Cardiac muscle cell (in vitro differentiated cells and primary cell): ENCODE results near the gene CD247. TPM values are rescaled to one million over a fixed set of nuclear protein-coding genes. Genes with fewer than 3 reads are reported as not detected.

Experiments used
- DNase-seq, 2 donors: peaks; one replicate each; pipeline versions ENCODE4 v3.0.0 to v3.0.0-alpha.2; 2010 to 2017; ENCODE audit warnings: low read depth in 1 of 2, low spot score in 1 of 2
- H3K27ac ChIP-seq: fragments of 200-600 bp; sonication (generic); 2 replicates; pipeline ENCODE4 v1.5.1; 2016
- H3K27me3 ChIP-seq: fragments of 200-600 bp; sonication (generic); 2 replicates; pipeline ENCODE4 v1.6.0; 2016; ENCODE audit warnings: control low read depth
- H3K36me3 ChIP-seq: fragments of 200-600 bp; sonication (generic); 2 replicates; pipeline ENCODE4 v1.5.1; 2016; ENCODE audit warnings: control low read depth
- H3K4me1 ChIP-seq: fragments of 200-600 bp; sonication (generic); 2 replicates; pipeline ENCODE4 v1.8.1; 2017; ENCODE audit warnings: low read depth, mild to moderate bottlenecking, mixed run types
- H3K4me3 ChIP-seq: fragments of 200-600 bp; sonication (generic); 2 replicates; pipeline ENCODE4 v1.5.1; 2016; ENCODE audit warnings: mild to moderate bottlenecking
- H3K9me3 ChIP-seq: fragments of 200-600 bp; sonication (generic); 2 replicates; pipeline ENCODE4 v1.5.1; 2017; ENCODE audit warnings: low read depth, mild to moderate bottlenecking, control low read depth
- polyA plus RNA-seq: library from polyadenylated mRNA; unstranded; fragments of >200 nt; fragmentation: Nextera tagmentation; extraction: Ambion mirVana; gene quantifications from 2 replicates; pipeline ENCODE4 v1.2.1, GENCODE V29; 2016
- total RNA-seq: library from RNA; depleted of rRNA; stranded (reverse); fragments of >200 nt; gene quantifications from 2 replicates; pipeline ENCODE4 v1.2.3, GENCODE V29; 2016
- TF ChIP-seq, protein P1 (sequence below): IDR thresholded peaks from 2 replicates; pipeline ENCODE4 v1.5.1; 2012; ENCODE audit warnings: low read depth, mild to moderate bottlenecking, low read length

The CD247 gene
- total and polyA plus RNA-seq, 2 experiments from 2014 or later: 0.80 TPM; not detected in 1

DNA sequence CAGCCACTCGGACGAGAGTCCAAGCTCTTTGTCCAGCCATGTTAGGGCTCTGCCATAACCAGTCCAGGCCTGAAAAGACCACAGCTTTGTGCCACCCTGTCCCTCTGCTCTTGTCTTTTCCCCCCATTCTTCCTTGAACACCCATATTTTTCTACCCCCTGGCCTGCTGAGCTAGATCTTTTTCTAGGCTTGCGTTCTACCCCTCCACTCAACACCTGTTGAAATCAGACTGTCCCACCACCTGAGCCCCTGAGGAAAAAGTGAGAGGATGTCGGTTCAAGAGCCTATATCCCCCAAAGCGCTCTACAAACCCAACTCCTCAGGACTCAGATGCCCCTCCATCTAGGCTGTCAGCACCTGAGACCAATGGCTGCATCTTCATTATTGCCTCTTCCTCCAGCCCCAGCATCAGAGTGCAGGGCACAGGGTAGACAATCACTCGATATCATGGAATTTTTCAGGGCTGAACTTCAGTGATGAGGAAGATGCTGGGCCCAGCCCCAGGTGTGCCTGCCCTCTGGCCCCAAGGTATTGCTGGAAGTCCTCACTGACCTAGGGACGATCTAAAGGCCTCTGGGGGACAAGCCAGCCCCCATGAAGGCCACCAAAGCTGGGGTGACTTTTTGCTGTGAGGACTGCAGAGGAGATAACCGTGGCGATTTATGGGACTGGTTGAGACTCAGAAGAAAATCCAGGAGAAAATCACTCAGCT, 75.3 kb downstream of the CD247 start:
- DNase-seq: no peak
- Histone ChIP-seq H3K27me3 (peaks cover 24% of the 10 kb centered on the region), H3K4me3 (no peak overlapping the region), H3K9me3 (no peaks in the 10 kb centered on the region), H3K36me3 (no peaks in the 10 kb centered on the region), H3K27ac (no peak overlapping the region), H3K4me1 (no peaks in the 10 kb centered on the region)
- TF ChIP-seq, protein P1, sequence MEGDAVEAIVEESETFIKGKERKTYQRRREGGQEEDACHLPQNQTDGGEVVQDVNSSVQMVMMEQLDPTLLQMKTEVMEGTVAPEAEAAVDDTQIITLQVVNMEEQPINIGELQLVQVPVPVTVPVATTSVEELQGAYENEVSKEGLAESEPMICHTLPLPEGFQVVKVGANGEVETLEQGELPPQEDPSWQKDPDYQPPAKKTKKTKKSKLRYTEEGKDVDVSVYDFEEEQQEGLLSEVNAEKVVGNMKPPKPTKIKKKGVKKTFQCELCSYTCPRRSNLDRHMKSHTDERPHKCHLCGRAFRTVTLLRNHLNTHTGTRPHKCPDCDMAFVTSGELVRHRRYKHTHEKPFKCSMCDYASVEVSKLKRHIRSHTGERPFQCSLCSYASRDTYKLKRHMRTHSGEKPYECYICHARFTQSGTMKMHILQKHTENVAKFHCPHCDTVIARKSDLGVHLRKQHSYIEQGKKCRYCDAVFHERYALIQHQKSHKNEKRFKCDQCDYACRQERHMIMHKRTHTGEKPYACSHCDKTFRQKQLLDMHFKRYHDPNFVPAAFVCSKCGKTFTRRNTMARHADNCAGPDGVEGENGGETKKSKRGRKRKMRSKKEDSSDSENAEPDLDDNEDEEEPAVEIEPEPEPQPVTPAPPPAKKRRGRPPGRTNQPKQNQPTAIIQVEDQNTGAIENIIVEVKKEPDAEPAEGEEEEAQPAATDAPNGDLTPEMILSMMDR: no peak

DNA sequence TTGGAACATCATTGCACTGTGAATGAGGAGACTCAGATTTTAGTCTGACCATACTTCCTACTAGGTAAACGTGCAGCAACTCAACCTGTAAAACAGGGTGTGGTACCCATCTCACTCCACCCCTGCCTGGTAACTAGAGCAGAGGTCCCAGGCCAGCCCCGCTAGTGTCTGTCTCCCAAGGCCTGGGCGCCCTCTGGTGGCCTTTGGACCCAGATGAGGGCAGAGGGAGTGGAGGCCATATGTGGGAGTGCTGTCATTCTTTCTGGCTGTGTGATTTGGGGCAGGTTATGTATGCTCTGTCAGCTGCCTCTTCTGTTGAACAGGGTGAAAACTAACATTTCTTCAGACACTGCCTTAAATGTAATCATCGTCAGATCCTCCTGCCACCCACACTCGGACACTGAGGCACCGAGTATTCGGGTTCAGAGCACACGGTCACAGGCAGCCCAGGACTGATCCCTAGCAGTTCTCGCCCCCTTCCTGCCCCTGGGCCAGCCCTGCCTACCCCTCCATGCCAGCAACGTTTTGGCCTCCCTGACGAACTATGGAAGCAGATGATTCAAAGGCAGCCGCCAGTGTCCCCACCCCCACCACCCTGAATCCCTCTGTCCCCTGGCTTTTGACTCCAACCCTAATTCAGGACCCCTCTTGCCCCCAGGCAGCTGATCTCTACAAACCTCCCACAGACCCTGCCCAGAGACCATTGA, 76.0 kb downstream of the CD247 start:
- H3K27me3 ChIP-seq: peaks cover 25% of the 10 kb centered on the region
- TF ChIP-seq, protein P1: peak; percentile 92
- peak; percentile 81 to 92 for DNase-seq
- H3K27ac ChIP-seq: no peak overlapping the region
- no peaks in the 10 kb centered on the region for H3K36me3 ChIP-seq
- no peaks in the 10 kb centered on the region for H3K4me1 ChIP-seq
- no peaks in the 10 kb centered on the region for H3K9me3 ChIP-seq
- H3K4me3 ChIP-seq: no peak overlapping the region

DNA sequence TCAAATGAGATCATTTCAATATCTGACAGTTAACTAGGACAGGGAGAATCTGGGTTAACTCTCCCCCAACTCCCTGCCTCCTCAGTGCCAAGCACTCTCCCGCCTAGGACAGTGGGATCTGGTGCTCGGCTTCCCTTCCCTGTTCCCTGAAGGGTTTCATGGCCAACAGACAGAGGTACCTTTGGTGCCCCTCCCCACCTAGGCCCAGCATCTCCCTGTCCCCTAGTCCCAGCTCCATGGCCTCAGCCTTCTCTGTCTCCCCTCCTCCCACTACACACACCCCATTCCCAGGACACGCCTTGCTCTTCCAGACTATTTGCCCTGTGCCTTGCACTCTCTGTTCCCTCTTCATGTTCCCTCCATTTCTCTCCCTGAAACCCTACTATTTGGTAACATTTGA, 77.1 kb downstream of the CD247 start:
- H3K27ac ChIP-seq: no peak overlapping the region
- TF ChIP-seq, protein P1: no peak
- no peaks in the 10 kb centered on the region for H3K36me3 ChIP-seq
- H3K27me3 ChIP-seq: peaks cover 25% of the 10 kb centered on the region
- H3K9me3 ChIP-seq: no peaks in the 10 kb centered on the region
- DNase-seq: no peak
- H3K4me3 ChIP-seq: no peak overlapping the region
- no peaks in the 10 kb centered on the region for H3K4me1 ChIP-seq

- Histone ChIP-seq H3K27me3 (peaks cover 25% of the 10 kb centered on the region), H3K4me1 (no peaks in the 10 kb centered on the region), H3K27ac (no peak overlapping the region), H3K36me3 (no peaks in the 10 kb centered on the region), H3K9me3 (no peaks in the 10 kb centered on the region), H3K4me3 (no peak overlapping the region)
- TF ChIP-seq, protein P1: no peak
- DNase-seq: no peak
Observed at GRCh38 chr1:167440776-167441175, 77.6 kb downstream of the CD247 start.

DNA sequence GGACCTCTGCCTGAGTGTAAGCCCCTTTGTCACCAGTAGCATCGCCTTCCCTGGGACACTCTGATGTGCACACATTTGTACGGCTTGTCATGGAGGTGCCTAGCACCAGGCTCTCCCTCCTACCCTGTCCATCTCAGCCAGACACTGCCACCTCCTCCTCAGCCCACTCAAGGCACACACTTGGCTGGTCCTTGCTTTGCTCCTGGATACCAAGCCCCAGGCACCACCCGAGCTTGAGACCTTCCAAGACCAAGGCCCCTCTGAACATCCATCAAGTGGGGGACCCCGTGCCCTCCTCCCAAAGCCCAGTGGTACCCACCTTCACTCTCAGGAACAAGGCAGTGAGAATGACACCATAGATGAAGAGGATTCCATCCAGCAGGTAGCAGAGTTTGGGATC, 78.0 kb downstream of the CD247 start:
- H3K9me3 ChIP-seq: no peaks in the 10 kb centered on the region
- H3K4me3 ChIP-seq: no peak overlapping the region
- TF ChIP-seq, protein P1: no peak
- no peaks in the 10 kb centered on the region for H3K4me1 ChIP-seq
- DNase-seq: no peak
- peaks cover 25% of the 10 kb centered on the region for H3K27me3 ChIP-seq
- no peak overlapping the region for H3K27ac ChIP-seq
- H3K36me3 ChIP-seq: no peaks in the 10 kb centered on the region
